ENCODE data around the gene UBXN6.

GRCh38 chr19:4503132-4503824, 45.7 kb upstream of the UBXN6 start:
- TF ChIP-seq CTCF (IDR thresholded peaks at IDR 0.05 in 4 of 5, conservative IDR thresholded peaks at IDR 0.05 in 1 of 5) (no peak), POLR2A (IDR thresholded peaks at IDR 0.05) (no peak)

Data from gastrocnemius medialis (tissue), 4 donors.